Muscle of leg (tissue), 9 donors: ENCODE results near the gene CXCR3. TPM values are rescaled to one million over a fixed set of nuclear protein-coding genes. Genes with fewer than 3 reads are reported as not detected.

Experiments
- polyA plus RNA-seq, 8 donors: library from polyadenylated mRNA; unstranded; fragments of 120-200 nt; gene quantifications; one replicate each; pipeline versions ENCODE4 v1.2.1 to v1.2.3, GENCODE V29; 2013; ENCODE audit warnings: inconsistent platforms in 1 of 8, low replicate concordance in 1 of 8; ENCODE audit not compliant: insufficient read length in 8 of 8, insufficient read depth in 1 of 8
- total RNA-seq: library from RNA; stranded (reverse); fragments of 120-200 nt; gene quantifications from one replicate; pipeline ENCODE4 v1.2.4, GENCODE V29; 2013

The CXCR3 gene
- total and polyA plus RNA-seq, 9 donors, result 0.08 to 0.23 (median 0.10) TPM; not detected in 3

Other genes with a start within 250 kb of the CXCR3 start
- gene OGT, start 85.4 kb downstream of the CXCR3 start, total RNA-seq, result 108 TPM
- 100 to 1,000 TPM in 5 of 8 donors, 10 to 100 TPM in 3; 74.7 to 186 (median 102) TPM for gene OGT, start 85.4 kb downstream of the CXCR3 start, polyA plus RNA-seq
- gene GCNA, start 40.1 kb downstream of the CXCR3 start, total RNA-seq, result 2.9 TPM
- 1 to 10 TPM; 1.7 to 3.4 (median 2.0) TPM for gene GCNA, start 40.1 kb downstream of the CXCR3 start, polyA plus RNA-seq
- not detected for gene CXorf49, start 99.8 kb upstream of the CXCR3 start, total RNA-seq
- under 1 TPM in 1 of 8 donors, not detected in 7; 0.09 TPM for gene CXorf49, start 99.8 kb upstream of the CXCR3 start, polyA plus RNA-seq
- not detected for gene CXorf49B, start 144.8 kb upstream of the CXCR3 start, total RNA-seq
- under 1 TPM in 1 of 8 donors, not detected in 7; 0.09 TPM for gene CXorf49B, start 144.8 kb upstream of the CXCR3 start, polyA plus RNA-seq